IMR-90 (cell line): ENCODE measurements around the gene PSPN. TPM values are rescaled to one million over a fixed set of nuclear protein-coding genes. Genes with fewer than 3 reads are reported as not detected.

Experiments used
- ATAC-seq: fragments of 200-7000 bp; cut with Tn5 transposase; 2 replicates; pipeline ENCODE4 v1.9.1; 2020; ENCODE audit warnings: low read depth, mild to moderate bottlenecking, moderate library complexity
- BruUV-seq: library from RNA; stranded (reverse); fragments of 400-500 nt; replicated peaks from 2 replicates; lab custom pipeline; 2021; lab: Mats Ljungman, UMichigan
- CTCF ChIA-PET: fragments of 300-600 bp; formaldehyde crosslinking; extraction: SDS; loops from one replicate; lab custom pipeline; 2021; ENCODE audit warnings: antibody characterized with exemption; lab: Yijun Ruan, JAX
- POLR2A ChIA-PET: fragments of 300-600 bp; sonication (Branson Sonifier 250); formaldehyde crosslinking; loops from one replicate; lab custom pipeline; 2022; ENCODE audit warnings: antibody characterized with exemption; ENCODE audit not compliant: unreplicated experiment; lab: Charles Lee
- DNase-seq: peaks from one replicate; pipeline ENCODE4 v3.0.0; 2013
- H2AFZ ChIP-seq: replicated peaks from 2 replicates; pipeline ENCODE3; 2013; ENCODE audit warnings: low read length, mild to moderate bottlenecking; ENCODE audit not compliant: poor library complexity
- H2AK5ac ChIP-seq: 2 replicates; pipeline ENCODE4 v1.6.1; 2013; ENCODE audit warnings: low read depth, low read length, inconsistent platforms
- H2AK9ac ChIP-seq: replicated peaks from 2 replicates; pipeline ENCODE3; 2013; ENCODE audit warnings: mild to moderate bottlenecking, low read depth, low read length, moderate library complexity; ENCODE audit not compliant: poor library complexity
- H2BK120ac ChIP-seq: 2 replicates; pipeline ENCODE4 v1.6.1; 2013; ENCODE audit warnings: low read depth, low read length, inconsistent platforms
- H2BK15ac ChIP-seq: 3 replicates; pipeline ENCODE4 v1.6.1; 2013; ENCODE audit warnings: low read depth, low read length, inconsistent platforms
- H2BK20ac ChIP-seq: 2 replicates; pipeline ENCODE4 v1.6.1; 2013; ENCODE audit warnings: low read depth, mild to moderate bottlenecking, inconsistent platforms, low read length, moderate library complexity
- H2BK5ac ChIP-seq: 2 replicates; pipeline ENCODE4 v1.6.1; 2013; ENCODE audit warnings: mild to moderate bottlenecking, low read depth, low read length, inconsistent platforms; ENCODE audit not compliant: poor library complexity, severe bottlenecking
- H3K14ac ChIP-seq: replicated peaks from 2 replicates; pipeline ENCODE4 v1.6.1; 2013; ENCODE audit warnings: low read depth, low read length, inconsistent platforms
- H3K18ac ChIP-seq: 2 replicates; pipeline ENCODE4 v1.6.1; 2013; ENCODE audit warnings: low read depth, low read length, control low read depth
- H3K23ac ChIP-seq: 2 replicates; pipeline ENCODE4 v1.6.1; 2013; ENCODE audit warnings: low read depth, low read length, inconsistent platforms
- H3K27ac ChIP-seq: 2 replicates; pipeline ENCODE4 v1.5.1; 2013; ENCODE audit warnings: mild to moderate bottlenecking, control low read depth, low read length; ENCODE audit not compliant: insufficient read depth
- H3K27me3 ChIP-seq: 2 replicates; pipeline ENCODE4 v1.6.1; 2013; ENCODE audit warnings: low read length; ENCODE audit not compliant: control insufficient read depth, insufficient read depth
- H3K36me3 ChIP-seq: 2 replicates; pipeline ENCODE4 v1.6.1; 2013; ENCODE audit warnings: low read length, mixed read lengths; ENCODE audit not compliant: control insufficient read depth, insufficient read depth
- H3K4ac ChIP-seq: 2 replicates; pipeline ENCODE4 v1.6.1; 2013; ENCODE audit warnings: low read depth, low read length, inconsistent platforms
- H3K4me1 ChIP-seq: 2 replicates; pipeline ENCODE4 v1.6.1; 2013; ENCODE audit warnings: low read length, mixed read lengths; ENCODE audit not compliant: control insufficient read depth, insufficient read depth
- H3K4me2 ChIP-seq: 2 replicates; pipeline ENCODE4 v1.6.1; 2013; ENCODE audit warnings: low read depth, mild to moderate bottlenecking, control low read depth, low read length, moderate library complexity
- H3K4me3 ChIP-seq: 2 replicates; pipeline ENCODE4 v1.5.1; 2013; ENCODE audit warnings: low read depth, mild to moderate bottlenecking, control low read depth, low read length, moderate library complexity; ENCODE audit not compliant: insufficient read depth
- H3K56ac ChIP-seq: 2 replicates; pipeline ENCODE4 v1.6.1; 2013; ENCODE audit warnings: low read length, inconsistent platforms; ENCODE audit not compliant: insufficient read depth; ENCODE audit errors: extremely low read depth
- H3K79me1 ChIP-seq, 2 experiments: 2 replicates each; pipeline ENCODE4 v1.6.1; 2013; ENCODE audit warnings: low read length in 2 of 2, inconsistent platforms in 1 of 2, low read depth in 1 of 2
- H3K9ac ChIP-seq: 2 replicates; pipeline ENCODE4 v1.6.1; 2013; ENCODE audit warnings: low read depth, low read length, control low read depth
- H3K9me1 ChIP-seq: 2 replicates; pipeline ENCODE4 v1.6.1; 2013; ENCODE audit warnings: low read length, inconsistent platforms; ENCODE audit not compliant: insufficient read depth
- H3K9me3 ChIP-seq: 2 replicates; pipeline ENCODE4 v1.6.1; 2013; ENCODE audit warnings: low read length; ENCODE audit not compliant: control insufficient read depth, insufficient read depth
- H4K20me1 ChIP-seq: 2 replicates; pipeline ENCODE4 v1.6.1; 2013; ENCODE audit warnings: low read length, inconsistent platforms; ENCODE audit not compliant: insufficient read depth
- H4K5ac ChIP-seq: 2 replicates; pipeline ENCODE4 v1.6.1; 2013; ENCODE audit warnings: mild to moderate bottlenecking, low read depth, low read length, control low read depth
- H4K8ac ChIP-seq, 2 experiments: 2 replicates each; pipeline ENCODE4 v1.6.1; 2013; ENCODE audit warnings: low read depth in 2 of 2, low read length in 2 of 2, control low read depth in 1 of 2, inconsistent platforms in 1 of 2
- H4K91ac ChIP-seq: 2 replicates; pipeline ENCODE4 v1.6.1; 2013; ENCODE audit warnings: low read depth, low read length, inconsistent platforms; ENCODE audit not compliant: insufficient read depth
- ELK1 ChIP-seq: fragments of 150-350 bp; IDR thresholded peaks from 2 replicates; pipeline ENCODE4 v1.6.1; 2016; ENCODE audit warnings: low read depth, mild to moderate bottlenecking, low read length, moderate library complexity, borderline replicate concordance
- NFE2L2 ChIP-seq: fragments of 150-350 bp; IDR thresholded peaks from 2 replicates; pipeline ENCODE4 v1.6.1; 2016; ENCODE audit warnings: low read depth, mild to moderate bottlenecking, low read length
- WGBS, 2 experiments: methylation state at CpG; one replicate each; pipeline versions ENCODE4 v1.1.5 to v1.1.7; 2013; ENCODE audit warnings: missing lambda C conversion rate in 2 of 2; ENCODE audit not compliant: insufficient read length in 1 of 2; ENCODE audit errors: extremely low coverage in 2 of 2; 5-methylcytosine and 5-hydroxymethylcytosine counted together
- dilution Hi-C: fragments of 300-500 bp; cut with HindIII; formaldehyde crosslinking; loops from one replicate; pipeline ENCODE4 v1.14.3; 2018; ENCODE audit warnings: low sequenced_read_pairs; ENCODE audit not compliant: unreplicated experiment
- in situ Hi-C: fragments of 300-500 bp; cut with MboI; formaldehyde crosslinking; loops from 3 replicates; pipeline ENCODE4 v1.14.3; 2019; ENCODE audit warnings: low sequenced_read_pairs, inconsistent platforms, mixed read lengths
- intact Hi-C: fragments of 100-400 bp; cut with micrococcal nuclease; formaldehyde crosslinking; loops from 2 replicates; pipeline ENCODE4 v1.10.0; 2022
- polyA plus RNA-seq, 3 experiments: library from polyadenylated mRNA; depleted of rRNA; stranded (reverse); fragments of >200 nt; gene quantifications; 2 replicates each; pipeline ENCODE4 v1.2.3, GENCODE V29; 2012; ENCODE audit warnings: low replicate concordance in 1 of 3
- total RNA-seq: library from RNA; depleted of rRNA; stranded (reverse); fragments of >200 nt; gene quantifications from 2 replicates; pipeline ENCODE4 v1.2.3, GENCODE V29; 2012

The PSPN gene
- total and polyA plus RNA-seq, 2 of the 4 experiments (the other 2 are of a cell fraction), result 0.34 to 0.54 TPM

- no peak overlapping the region for H3K56ac ChIP-seq
- H2AFZ ChIP-seq, result no peak overlapping the region
- no peak overlapping the region for H3K27ac ChIP-seq
- no peaks in the 10 kb centered on the region for H3K27me3 ChIP-seq
- no peak overlapping the region for H3K14ac ChIP-seq
- peaks cover 63% of the 10 kb centered on the region for H4K20me1 ChIP-seq
- H2BK5ac ChIP-seq, result no peak overlapping the region
- BruUV-seq, result no TSS peak
- H3K36me3 ChIP-seq, result peaks cover 75% of the 10 kb centered on the region
- no peak overlapping the region for H3K4me3 ChIP-seq
- H2BK15ac ChIP-seq, result no peak overlapping the region
- no peak overlapping the region for H3K9ac ChIP-seq
- in situ Hi-C loops (no loop called here), intact Hi-C loops (loop anchor here (10.0 kb wide), 1 partner anchor 374 kb away; no protein-coding TSS in a partner anchor), dilution Hi-C loops (no loop called here)
- H3K9me3 ChIP-seq, result no peaks in the 10 kb centered on the region
- H3K4ac ChIP-seq, result no peak overlapping the region
- no peak overlapping the region for H2AK9ac ChIP-seq
- no peak overlapping the region for H2AK5ac ChIP-seq
- TF ChIP-seq NFE2L2, result no peak
- TF ChIP-seq ELK1, result no peak
- ChIA-PET CTCF (interaction anchor here (0.6 kb wide), 1 partner anchor 338 kb away, joined by 3 read pairs; no protein-coding TSS in a partner anchor), POLR2A (no interaction called here)
- no peak overlapping the region for H4K8ac ChIP-seq
- DNase-seq, result no peak
- H3K79me1 ChIP-seq, result peaks cover 0 to 46% of the 10 kb centered on the region in 2 experiments; a peak in 2 of 4 replicates
- no peak overlapping the region for H3K4me2 ChIP-seq
- peaks cover 3% of the 10 kb centered on the region; the same call in 1 of the 2 replicates for H3K9me1 ChIP-seq
- WGBS, 2 experiments, result 95% methylated on average over 12 of the region's 19 CpGs; no CpG with 5 or more reads in 1 of the 2 experiments
- ATAC-seq, result no peak
- no peaks in the 10 kb centered on the region for H3K4me1 ChIP-seq
- no peak overlapping the region for H4K91ac ChIP-seq
- no peak overlapping the region for H2BK120ac ChIP-seq
- H3K23ac ChIP-seq, result no peak overlapping the region
- H4K5ac ChIP-seq, result no peak overlapping the region
- no peak overlapping the region for H3K18ac ChIP-seq
- H2BK20ac ChIP-seq, result no peak overlapping the region
Measured at GRCh38 chr19:6418562-6418932, 42.8 kb upstream of the PSPN start.
